ENCODE results near the gene NHEJ1. TPM values are rescaled to one million over a fixed set of nuclear protein-coding genes. Genes with fewer than 3 reads are reported as not detected.
A peak's percentile ranks its signal among the peaks of the same experiment; 100 is the strongest.

Gene NHEJ1
- total and polyA plus RNA-seq, 2 of the 13 experiments (the other 11 are each of a cell fraction or from before 2014, with no cell fraction given), result 30.0 to 30.7 TPM

- TF ChIP-seq FOXO4 (CRISPR knock-in tag; conservative IDR thresholded peaks at IDR 0.05), result no peak
- no peak for TF ChIP-seq ZNF382 (CRISPR knock-in tag; IDR thresholded peaks at IDR 0.05; ENCODE audit: borderline replicate concordance)
- peak; percentile 99 for TF ChIP-seq KDM2A (CRISPR knock-in tag; IDR thresholded peaks at IDR 0.05; ENCODE audit: borderline replicate concordance, low read depth)
- TF ChIP-seq ZNF335 (CRISPR knock-in tag; IDR thresholded peaks at IDR 0.05), result peak; percentile 80
- 0 out of 2 replicates have a peak, but pooled peaks have one; percentile 17 for TF ChIP-seq ZXDC (CRISPR knock-in tag; IDR thresholded peaks at IDR 0.05)
- TF ChIP-seq ZKSCAN8 (CRISPR knock-in tag; IDR thresholded peaks at IDR 0.05; ENCODE audit: borderline replicate concordance), result peak; percentile 78; the same call in 1 of the 2 replicates
- TF ChIP-seq GRHL1 (CRISPR knock-in tag; conservative IDR thresholded peaks at IDR 0.05), result no peak
- peak; percentile 71; the same call in 1 of the 2 replicates for TF ChIP-seq ZSCAN30 (CRISPR knock-in tag; IDR thresholded peaks at IDR 0.05)
- TF ChIP-seq AKNA (CRISPR knock-in tag; IDR thresholded peaks at IDR 0.05; ENCODE audit: borderline replicate concordance), result no peak
- TF ChIP-seq CSRNP2 (CRISPR knock-in tag; conservative IDR thresholded peaks at IDR 0.05; ENCODE audit: low read depth), result no peak
- peak; percentile 62 for TF ChIP-seq PHF20 (CRISPR knock-in tag; IDR thresholded peaks at IDR 0.05)
- TF ChIP-seq GATAD1 (CRISPR knock-in tag; IDR thresholded peaks at IDR 0.05), result 0 out of 2 replicates have a peak, but pooled peaks have one; percentile 53
- no peak for TF ChIP-seq HHEX (CRISPR knock-in tag; IDR thresholded peaks at IDR 0.05)
- no peak for TF ChIP-seq ZNF672 (CRISPR knock-in tag; IDR thresholded peaks at IDR 0.05)
Measured at GRCh38 chr2:219206328-219207133, 45.9 kb upstream of the NHEJ1 start, which contains the start of gene ZFAND2B (continued).

All from HepG2 (cell line).